ENCODE measurements around the gene APOBEC2.
A peak's percentile ranks its signal among the peaks of the same experiment; 100 is the strongest.

Gene APOBEC2

DNA sequence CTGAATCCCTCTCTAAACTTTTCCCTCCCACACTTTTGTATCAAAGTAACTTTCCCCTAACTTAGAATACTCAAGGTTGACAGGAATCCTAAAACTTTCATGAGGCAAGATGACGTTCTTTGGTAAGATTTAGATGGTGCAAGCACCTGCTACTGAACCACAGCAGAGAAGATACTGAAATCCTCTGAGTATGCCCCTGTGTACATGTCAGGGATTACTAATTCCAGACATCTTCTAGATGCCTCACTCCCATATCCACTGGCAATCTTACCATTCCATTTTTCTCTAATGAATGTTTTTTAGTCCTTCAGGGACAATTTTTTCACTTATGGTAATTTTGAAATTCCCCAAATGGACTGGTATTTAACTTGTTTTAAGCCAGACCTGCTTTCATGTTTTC, 9.1 kb downstream of the APOBEC2 start:
- no peak for DNase-seq

DNA sequence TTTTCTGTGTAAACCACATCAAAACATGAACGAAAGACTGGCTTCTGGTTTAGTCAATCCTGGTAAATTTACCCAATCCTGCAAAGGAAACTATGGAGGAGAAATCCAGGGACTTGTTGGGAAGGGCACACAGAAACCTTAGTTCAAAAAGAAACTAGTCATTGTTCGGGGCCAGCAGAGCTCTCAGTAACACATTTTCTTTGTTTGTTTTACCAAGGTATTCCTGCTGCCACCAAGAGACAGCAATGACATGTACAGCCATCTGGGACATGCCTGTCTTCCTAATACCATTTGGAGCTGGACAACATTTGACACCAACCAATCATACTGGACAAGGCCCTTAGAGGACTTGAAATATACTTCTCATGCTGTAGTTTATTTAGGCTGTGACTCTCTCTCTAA, 10.9 kb downstream of the APOBEC2 start:
- no peak for DNase-seq

DNA sequence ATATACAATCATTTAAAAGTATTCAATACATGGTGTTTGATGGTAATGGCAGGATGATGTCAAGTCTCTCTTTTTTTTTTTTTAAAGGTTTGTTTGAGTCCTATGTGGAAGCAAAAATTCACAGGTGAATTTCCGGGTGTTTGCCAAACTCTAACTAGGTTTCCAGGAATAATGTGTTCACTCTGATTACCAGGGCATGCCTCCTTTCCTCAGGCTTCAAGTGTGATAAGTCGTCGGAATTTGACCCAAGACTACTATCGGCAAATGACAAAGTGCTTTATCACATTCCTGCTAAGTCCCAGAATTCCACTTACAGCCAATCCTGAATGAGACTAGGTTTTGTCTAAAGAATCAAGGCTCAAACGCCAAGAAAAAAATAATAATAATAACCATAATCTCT, 11.8 kb downstream of the APOBEC2 start:
- DNase-seq, result no peak

DNA sequence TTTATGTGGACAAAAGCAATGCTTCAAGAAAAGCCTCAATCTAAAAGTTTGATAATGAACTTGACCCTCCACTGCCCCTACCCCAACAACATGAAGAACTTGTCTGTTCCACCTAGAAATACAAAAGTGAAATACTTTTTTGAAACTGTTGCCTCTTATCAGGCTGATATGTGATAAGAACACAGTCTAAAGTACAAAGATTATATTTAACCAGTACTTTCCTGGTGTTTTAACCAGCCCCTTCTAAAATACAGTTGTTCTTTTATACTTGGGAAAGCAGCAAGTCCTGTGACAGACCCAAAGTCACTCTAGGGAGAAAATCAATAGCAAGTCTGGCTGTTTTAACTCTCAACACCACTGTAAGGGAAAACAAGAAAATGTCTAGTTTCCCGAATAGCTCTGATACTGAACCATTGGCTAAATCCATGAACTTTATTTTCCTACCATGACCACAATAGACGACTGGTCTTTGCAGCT, 12.6 kb downstream of the APOBEC2 start:
- no peak for DNase-seq

DNA sequence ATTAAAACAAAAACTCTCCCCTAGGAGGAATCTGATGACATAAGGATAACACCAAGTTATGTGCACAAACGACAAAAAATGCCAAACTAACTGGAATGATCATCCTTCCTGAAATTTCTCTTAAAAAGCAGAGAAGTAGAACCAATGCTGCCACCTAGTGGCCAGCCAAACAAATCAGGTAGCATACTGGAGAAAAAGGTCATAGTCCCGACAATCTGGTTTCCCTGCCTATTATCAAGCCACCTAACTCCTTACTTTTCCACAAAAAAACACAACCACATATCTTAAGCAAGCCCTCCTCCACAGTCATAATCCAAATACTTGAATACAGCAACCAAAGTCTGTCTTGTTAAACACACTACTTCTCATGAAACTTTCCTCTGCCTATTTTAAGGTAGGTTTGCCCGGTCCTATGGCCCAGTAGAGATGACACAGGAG, 13.9 kb downstream of the APOBEC2 start:
- DNase-seq, result peak; percentile 57 to 66

DNA sequence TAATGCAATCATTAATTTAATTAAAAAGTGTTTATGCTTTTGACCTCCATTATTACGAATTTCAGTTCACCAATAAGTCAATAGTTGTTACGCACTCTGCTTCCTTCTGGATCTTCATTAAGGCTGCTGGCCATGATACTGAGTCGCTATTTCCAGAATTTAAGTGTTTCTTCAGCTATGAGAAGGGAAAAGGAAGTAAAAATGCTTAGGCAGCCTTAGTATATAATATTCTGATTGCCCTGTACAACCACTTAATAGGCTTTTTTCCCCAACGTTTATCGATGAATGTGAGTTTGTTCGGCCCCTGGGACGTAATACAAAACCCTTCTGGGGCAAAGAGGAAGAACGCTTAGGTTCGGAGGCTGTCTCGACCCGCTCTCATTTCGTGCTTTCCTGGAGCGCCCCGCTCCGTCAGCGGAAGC, 18.5 kb downstream of the APOBEC2 start:
- no peak for DNase-seq

GRCh38 chr6:41071923-41072835, 19.2 kb downstream of the APOBEC2 start, which contains the start of gene OARD1:
Gene OARD1 (minus strand): TSS chr6:41072356. CDS start chr6:41071634, 722 bp downstream.
- peak; percentile 99 to 100 for DNase-seq

DNA sequence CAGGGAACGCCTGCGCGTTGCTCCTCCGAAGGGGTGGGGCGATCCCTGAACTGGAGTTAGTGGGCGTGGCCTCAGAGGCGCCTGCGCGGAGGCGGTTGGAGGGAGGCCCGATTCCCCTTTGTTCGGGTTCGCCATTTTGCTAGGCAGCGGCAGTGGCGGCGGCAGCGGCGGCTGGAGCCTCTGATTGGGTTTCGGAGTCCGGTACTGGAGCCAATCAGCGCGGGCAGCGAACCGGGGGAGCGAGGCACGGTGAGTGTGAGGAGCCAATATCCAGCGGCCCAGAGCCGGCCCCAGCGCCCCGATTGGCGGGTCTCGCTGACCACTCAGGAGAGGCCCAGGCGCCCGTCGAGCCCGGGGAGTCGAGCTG, 19.8 kb downstream of the APOBEC2 start, which contains the start of gene NFYA:
TSS of gene NFYA (plus strand) at position 139 of the 367 bp plus-strand sequence. CDS start 6,116 bp downstream, outside the sequence.
- peak in 1 of 2 donors; percentile 100 for DNase-seq

DNA sequence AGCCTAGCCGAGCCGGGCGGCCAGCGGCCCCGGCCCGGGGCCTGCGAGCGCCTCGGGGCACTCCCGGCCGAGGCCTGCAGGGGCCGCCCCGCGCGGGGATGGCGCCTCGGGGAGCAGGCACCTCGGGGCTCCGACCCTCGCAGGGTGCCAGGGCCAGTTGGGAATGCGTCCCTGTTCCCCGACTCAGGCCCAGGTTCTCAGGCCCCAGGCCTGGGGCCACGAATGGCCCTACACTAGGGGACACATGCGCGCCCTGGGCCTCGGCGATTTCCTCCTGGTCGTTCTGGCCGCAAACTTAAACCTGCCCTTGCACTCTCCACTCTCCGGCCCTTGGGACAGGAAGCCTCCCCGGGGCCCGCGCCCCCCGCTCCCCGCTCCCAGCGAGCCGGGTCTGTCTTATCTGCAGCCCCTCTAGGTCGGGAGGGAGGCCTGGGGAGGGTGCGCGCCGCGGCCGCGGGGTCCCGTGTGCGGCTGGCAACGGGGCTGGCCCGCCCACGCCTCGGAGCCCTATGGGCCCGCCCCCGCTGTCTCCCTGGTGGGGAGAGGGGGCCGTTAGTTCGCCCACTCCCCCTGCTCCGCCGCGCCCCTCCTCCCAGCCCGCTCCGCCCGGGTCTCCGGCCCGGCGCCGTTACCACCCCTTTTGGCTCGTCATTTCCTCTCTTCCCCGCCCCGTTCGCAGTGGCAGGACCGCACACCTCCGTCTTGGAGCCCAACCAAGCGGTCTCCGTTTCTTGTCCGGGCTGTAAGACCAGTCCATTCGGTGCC, 20.4 kb downstream of the APOBEC2 start:
- DNase-seq, result peak; percentile 78 to 81

DNA sequence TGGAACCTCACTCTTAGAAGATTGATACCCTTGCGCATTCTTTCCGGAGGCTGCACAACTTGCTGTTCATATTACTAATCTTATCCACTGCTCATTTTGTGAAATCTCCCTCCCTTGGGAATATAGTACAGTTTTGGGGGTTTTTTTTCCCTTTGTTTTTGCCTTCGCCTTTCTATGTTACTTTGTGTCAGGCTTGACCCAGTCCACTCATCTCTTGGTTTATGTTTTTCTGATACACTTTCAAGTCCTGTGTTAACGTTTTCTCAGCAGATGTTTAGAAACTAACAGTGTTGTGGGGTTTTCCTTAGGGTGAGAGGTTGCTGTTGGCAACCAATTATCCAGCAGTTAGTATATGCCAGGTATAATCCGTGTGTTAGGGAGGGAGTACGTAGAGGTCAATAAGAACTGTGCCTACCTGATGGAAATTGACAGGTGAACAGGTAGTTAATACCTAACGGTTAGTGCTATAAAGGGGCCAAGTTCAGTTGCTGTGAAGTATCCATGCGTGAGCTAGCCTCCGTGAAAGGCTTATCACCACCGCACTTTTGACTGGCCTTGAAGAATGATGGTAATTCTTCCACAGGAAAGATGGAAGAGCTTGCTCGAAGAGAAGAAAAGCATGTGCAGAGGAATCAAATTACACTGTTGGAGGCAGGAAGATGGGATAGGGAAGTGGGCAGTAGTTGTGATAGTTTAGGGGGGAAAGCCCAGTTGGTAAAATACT, 21.1 kb downstream of the APOBEC2 start:
- DNase-seq, result no peak

DNA sequence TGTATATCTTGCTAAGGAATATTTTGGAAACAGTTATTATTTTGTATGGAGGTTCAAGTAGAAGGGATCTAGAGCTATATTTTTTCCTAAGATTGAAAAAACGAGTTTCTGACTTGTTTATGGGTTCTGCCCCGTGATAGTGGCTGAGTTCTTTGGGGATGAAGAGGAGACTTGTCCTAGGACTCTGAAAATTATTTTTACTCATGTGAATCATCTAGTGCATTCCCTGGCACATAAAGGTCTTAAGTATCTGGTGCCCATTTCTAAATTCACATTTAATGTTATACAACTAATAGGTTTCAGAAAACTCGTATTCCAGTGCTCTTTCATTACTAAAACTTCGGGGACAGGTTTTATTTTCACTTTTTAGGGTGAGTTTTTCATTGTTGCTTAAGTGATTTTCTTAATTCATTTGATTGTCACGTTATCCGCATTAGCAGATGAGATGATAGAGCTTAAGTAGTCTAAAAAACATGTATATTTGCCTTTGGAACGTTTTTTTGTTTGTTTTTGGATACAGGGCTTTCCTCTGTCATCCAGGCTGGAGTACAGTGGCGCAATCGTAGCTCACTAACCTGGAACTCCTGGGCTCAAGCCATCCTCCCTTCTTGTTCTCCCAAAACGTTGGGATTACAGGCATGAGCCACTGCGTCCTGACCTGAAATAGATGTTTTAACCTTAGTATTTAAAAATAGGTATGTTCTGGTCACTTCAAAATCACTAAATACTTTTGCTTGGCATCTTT, 21.9 kb downstream of the APOBEC2 start:
- DNase-seq, result no peak

- no peak for DNase-seq
These were observed 22.9 kb downstream of the APOBEC2 start for GRCh38 chr6:41075651-41076626.

DNA sequence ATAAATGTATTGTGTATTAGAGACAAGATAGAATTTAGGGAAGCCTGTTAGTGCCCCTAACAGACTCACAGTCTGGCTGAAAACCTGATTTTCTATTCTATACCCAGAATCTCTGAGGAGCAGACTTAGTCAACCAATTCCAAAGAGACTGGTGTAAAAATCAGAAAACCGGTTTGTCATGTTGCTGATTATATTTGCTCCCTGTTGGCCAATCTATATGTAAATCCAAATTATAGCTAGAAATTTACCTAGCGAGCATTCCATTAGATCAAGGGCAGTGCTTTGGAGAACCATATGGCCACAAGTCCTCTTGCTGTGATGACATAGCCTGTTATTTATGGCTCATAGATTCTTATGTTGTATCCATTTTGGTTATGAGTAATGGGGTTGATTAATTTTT, 24.5 kb downstream of the APOBEC2 start:
- DNase-seq, result no peak

DNA sequence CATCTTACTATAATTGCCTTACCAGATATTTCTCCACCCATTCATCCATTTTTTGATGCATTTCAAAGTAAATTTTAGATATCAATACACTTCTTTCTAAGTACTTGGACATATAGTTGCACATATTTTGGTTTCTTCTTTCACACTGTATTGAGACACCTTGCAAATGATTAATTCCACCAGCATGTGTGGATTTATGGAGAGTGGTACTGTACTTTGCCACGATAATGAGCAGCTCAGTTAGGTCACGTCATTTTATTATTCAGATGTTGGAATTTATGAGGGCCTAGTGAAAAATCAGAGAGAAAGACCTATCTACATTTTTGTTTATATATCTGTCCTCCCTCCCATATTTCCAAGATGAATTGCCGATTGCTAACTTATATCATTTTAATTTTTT, 25.1 kb downstream of the APOBEC2 start:
- no peak for DNase-seq

DNA sequence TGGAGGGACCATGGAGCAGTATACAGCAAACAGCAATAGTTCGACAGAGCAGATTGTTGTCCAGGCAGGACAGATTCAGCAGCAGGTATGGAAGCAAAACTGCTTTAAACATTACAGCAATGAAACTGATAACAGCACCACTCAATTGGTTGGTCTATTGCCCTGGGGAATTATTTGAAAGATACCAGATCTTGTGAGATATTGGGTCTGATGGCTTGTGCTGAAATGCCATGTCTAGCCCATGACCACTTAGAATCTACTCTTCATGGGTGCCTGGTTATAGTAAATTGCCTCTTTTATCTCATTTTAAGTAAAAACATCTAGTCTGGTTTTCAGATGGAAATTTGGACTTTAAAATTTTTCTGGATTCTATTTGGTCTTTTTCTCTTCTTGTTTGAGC, 26.1 kb downstream of the APOBEC2 start:
- DNase-seq, result no peak

GRCh38 chr6:41080621-41081020, 27.6 kb downstream of the APOBEC2 start:
- no peak for DNase-seq

DNA sequence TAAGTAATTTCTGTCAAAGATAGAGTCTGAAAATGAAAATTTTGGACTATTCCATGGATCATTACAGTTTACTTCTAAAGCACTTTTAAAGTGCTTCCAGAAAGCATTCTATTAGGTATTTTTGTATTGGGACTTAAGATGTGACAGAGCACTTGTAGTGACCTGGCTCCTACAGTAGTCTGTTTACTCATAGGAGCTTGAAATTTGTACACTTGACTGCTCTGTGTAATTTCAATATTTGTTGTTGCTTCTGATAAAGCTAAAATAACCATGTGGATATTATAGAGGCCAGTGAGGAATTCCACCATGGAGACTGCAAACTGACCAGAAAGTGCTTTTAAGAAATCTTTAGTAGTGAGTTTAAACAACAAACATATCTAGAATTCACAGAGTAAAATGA, 30.1 kb downstream of the APOBEC2 start:
- DNase-seq, result no peak

DNA sequence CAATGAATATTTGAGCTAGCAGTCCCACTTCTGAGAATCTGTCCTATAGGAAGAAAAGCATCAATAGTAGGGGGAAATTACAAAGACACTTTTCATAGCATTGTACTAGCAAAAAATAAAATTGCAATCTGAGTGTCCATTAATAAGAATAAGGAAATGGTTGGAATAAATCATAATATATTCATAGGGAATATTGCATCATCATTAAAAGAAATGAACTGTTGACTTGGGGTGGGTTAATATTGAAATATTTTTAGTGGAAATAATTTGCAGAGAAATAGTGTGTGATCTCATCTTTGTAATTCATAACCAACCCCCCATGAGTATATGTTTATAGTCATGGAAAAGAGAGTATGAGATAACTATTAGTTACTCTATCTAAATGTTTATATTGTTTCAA, 32.2 kb downstream of the APOBEC2 start:
- no peak for DNase-seq

DNA sequence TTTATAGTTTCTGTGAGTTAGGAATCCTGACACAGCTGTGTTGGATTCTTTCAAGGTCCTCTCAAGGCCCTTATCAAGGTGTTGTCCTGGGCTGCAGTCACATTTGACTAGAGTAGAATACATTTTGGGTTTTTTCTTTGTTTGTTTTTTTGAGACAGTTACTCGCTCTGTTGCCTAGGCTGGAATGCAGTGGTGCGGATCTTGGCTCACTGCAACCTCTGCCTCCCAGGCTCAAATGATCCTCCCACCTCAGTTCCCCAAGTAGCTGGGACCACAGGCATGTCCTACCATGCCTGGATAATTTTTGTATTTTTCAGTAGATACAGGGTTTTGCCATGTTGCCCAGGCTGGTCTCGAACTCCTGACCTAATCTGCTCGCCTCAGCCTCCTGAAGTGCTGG, 35.4 kb downstream of the APOBEC2 start:
- DNase-seq, result no peak

- DNase-seq, result no peak
These were observed 38.1 kb downstream of the APOBEC2 start for GRCh38 chr6:41090841-41091761.
